Stimulated activated CD4-positive, alpha-beta T cell treated with anti-CD3 and anti-CD28 coated beads, Interleukin-4, amount 100 ng/mL, for 4 hours (primary cell): ENCODE results near the gene ZNF451.

ENCODE experiments used
- DNase-seq, 2 experiments: peaks; one replicate each; pipeline ENCODE4 v3.0.0-alpha.2; 2020

The ZNF451 gene

GRCh38 chr6:57215260-57215659, 125.3 kb downstream of the ZNF451 start:
- no peak for DNase-seq

- DNase-seq: no peak
Observed at GRCh38 chr6:57216235-57217101, 126.5 kb downstream of the ZNF451 start.

GRCh38 chr6:57217270-57217669, 127.3 kb downstream of the ZNF451 start:
- no peak for DNase-seq
